ENCODE data around the gene ODAD3. TPM values are rescaled to one million over a fixed set of nuclear protein-coding genes. Genes with fewer than 3 reads are reported as not detected.

The ODAD3 gene
- total and polyA plus RNA-seq, 2 of the 13 experiments (the other 11 are each of a cell fraction or from before 2014, with no cell fraction given), result 0.04 to 0.08 TPM

DNA sequence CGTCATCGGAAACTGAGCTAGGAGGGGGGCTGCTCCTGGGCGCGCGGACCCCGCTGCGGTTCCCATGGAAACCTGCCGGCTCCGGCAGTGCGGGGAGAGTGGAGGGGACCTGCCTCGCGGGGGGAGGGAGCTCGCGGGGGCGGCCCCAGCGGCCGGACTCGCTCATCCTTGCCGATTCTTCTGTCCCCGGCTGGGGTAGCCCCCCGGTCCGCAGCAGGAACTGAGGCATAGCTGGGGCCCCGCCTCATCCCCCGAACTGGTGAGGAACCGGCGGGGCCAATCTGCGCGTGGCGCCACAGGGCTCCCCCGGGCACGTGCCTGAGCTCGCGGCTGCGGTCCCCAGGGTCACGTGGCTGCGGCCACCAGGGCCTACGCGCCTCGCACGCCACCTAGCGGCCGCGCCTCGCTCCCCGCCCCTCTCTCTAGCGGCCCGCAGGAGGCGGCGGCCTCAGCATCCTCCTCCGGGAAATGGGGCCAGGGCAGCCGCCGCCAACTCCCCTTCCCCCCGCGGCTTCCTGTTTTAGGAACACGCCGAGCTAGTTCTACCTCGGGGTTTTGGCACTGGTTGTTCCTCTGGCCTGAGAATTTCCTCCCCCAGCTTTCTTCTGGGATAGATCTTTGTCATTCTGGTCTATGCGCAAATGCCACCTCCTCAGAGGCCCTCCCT, 47.6 kb upstream of the ODAD3 start (continued):
- TF ChIP-seq TCF7L2 (IDR thresholded peaks at IDR 0.05; ENCODE audit: low read depth, low read length) (no peak), SPEN (CRISPR knock-in tag; IDR thresholded peaks at IDR 0.05; ENCODE audit: low read depth) (peak; percentile 82), ZNF205 (CRISPR knock-in tag; IDR thresholded peaks at IDR 0.05) (no peak), KLF12 (CRISPR knock-in tag; IDR thresholded peaks at IDR 0.05; ENCODE audit: borderline replicate concordance) (peak; percentile 86), ISL2 (CRISPR knock-in tag; IDR thresholded peaks at IDR 0.05) (peak; percentile 69), MEIS1 (CRISPR knock-in tag; IDR thresholded peaks at IDR 0.05; ENCODE audit: borderline replicate concordance) (no peak), SSRP1 (CRISPR knock-in tag; IDR thresholded peaks at IDR 0.05) (no peak), ZNF749 (CRISPR knock-in tag; IDR thresholded peaks at IDR 0.05; ENCODE audit: borderline replicate concordance) (peak; percentile 80; the same call in 1 of the 2 replicates), MTF2 (CRISPR knock-in tag; IDR thresholded peaks at IDR 0.05; ENCODE audit: borderline replicate concordance) (no peak; the same call in 1 of the 2 replicates), ZNF605 (CRISPR knock-in tag; IDR thresholded peaks at IDR 0.05) (no peak), ZSCAN25 (CRISPR knock-in tag; IDR thresholded peaks at IDR 0.05) (no peak), SIN3B (IDR thresholded peaks at IDR 0.05; ENCODE audit: low read length) (no peak), ZNF703 (CRISPR knock-in tag; IDR thresholded peaks at IDR 0.05; ENCODE audit: borderline replicate concordance) (no peak; the same call in 1 of the 2 replicates), ZNF501 (CRISPR knock-in tag; IDR thresholded peaks at IDR 0.05) (peak; percentile 61; the same call in 1 of the 2 replicates), TBL1XR1 (IDR thresholded peaks at IDR 0.05; ENCODE audit: borderline replicate concordance, low read length, partially characterized antibody) (no peak), SMAD3 (CRISPR knock-in tag; IDR thresholded peaks at IDR 0.05) (no peak), GATAD2A (CRISPR knock-in tag; IDR thresholded peaks at IDR 0.05) (peak; percentile 31; the same call in 1 of the 2 replicates), ZSCAN30 (CRISPR knock-in tag; IDR thresholded peaks at IDR 0.05) (no peak), ZNF225 (CRISPR knock-in tag; IDR thresholded peaks at IDR 0.05) (peak; percentile 92), NR3C1 (CRISPR knock-in tag; IDR thresholded peaks at IDR 0.05) (no peak), ARID2 (CRISPR knock-in tag; IDR thresholded peaks at IDR 0.05; ENCODE audit: borderline replicate concordance) (peak; percentile 85; the same call in 1 of the 2 replicates)
- TF ChIP-seq, protein P1, sequence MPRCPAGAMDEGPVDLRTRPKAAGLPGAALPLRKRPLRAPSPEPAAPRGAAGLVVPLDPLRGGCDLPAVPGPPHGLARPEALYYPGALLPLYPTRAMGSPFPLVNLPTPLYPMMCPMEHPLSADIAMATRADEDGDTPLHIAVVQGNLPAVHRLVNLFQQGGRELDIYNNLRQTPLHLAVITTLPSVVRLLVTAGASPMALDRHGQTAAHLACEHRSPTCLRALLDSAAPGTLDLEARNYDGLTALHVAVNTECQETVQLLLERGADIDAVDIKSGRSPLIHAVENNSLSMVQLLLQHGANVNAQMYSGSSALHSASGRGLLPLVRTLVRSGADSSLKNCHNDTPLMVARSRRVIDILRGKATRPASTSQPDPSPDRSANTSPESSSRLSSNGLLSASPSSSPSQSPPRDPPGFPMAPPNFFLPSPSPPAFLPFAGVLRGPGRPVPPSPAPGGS (CRISPR knock-in tag; IDR thresholded peaks at IDR 0.05), result no peak
- TF ChIP-seq, protein P2, sequence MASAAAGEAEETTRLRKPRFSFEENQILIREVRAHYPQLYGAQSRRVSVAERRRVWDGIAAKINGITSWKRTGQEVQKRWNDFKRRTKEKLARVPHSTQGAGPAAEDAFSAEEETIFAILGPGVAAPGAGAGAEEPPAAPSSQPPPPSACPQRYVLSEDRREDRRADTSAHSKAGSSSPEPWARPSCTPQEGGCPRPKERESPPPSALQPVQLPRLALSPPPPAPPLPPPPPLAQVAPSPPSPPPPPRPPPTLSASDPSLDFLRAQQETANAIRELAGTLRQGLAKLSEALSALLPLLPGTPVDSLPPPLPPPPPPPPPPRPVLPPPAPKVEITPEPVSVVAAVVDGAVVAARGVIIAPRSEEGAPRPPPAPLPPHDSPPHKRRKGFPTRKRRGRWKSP (CRISPR knock-in tag; IDR thresholded peaks at IDR 0.05), result 0 out of 2 replicates have a peak, but pooled peaks have one; percentile 47
- TF ChIP-seq, protein P3, sequence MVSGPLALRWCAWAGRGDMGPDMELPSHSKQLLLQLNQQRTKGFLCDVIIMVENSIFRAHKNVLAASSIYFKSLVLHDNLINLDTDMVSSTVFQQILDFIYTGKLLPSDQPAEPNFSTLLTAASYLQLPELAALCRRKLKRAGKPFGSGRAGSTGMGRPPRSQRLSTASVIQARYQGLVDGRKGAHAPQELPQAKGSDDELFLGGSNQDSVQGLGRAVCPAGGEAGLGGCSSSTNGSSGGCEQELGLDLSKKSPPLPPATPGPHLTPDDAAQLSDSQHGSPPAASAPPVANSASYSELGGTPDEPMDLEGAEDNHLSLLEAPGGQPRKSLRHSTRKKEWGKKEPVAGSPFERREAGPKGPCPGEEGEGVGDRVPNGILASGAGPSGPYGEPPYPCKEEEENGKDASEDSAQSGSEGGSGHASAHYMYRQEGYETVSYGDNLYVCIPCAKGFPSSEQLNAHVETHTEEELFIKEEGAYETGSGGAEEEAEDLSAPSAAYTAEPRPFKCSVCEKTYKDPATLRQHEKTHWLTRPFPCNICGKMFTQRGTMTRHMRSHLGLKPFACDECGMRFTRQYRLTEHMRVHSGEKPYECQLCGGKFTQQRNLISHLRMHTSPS (CRISPR knock-in tag; IDR thresholded peaks at IDR 0.05; ENCODE audit: low read depth), result 0 out of 2 replicates have a peak, but pooled peaks have one; percentile 22
- TF ChIP-seq, protein P4, sequence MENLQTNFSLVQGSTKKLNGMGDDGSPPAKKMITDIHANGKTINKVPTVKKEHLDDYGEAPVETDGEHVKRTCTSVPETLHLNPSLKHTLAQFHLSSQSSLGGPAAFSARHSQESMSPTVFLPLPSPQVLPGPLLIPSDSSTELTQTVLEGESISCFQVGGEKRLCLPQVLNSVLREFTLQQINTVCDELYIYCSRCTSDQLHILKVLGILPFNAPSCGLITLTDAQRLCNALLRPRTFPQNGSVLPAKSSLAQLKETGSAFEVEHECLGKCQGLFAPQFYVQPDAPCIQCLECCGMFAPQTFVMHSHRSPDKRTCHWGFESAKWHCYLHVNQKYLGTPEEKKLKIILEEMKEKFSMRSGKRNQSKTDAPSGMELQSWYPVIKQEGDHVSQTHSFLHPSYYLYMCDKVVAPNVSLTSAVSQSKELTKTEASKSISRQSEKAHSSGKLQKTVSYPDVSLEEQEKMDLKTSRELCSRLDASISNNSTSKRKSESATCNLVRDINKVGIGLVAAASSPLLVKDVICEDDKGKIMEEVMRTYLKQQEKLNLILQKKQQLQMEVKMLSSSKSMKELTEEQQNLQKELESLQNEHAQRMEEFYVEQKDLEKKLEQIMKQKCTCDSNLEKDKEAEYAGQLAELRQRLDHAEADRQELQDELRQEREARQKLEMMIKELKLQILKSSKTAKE (CRISPR knock-in tag; IDR thresholded peaks at IDR 0.05; ENCODE audit: borderline replicate concordance), result no peak
